ENCODE results near the gene PKNOX2. TPM values are rescaled to one million over a fixed set of nuclear protein-coding genes. Genes with fewer than 3 reads are reported as not detected.

PKNOX2 gene
- total RNA-seq, 4 donors from 2014 or later, result 0.27 to 4.8 (median 0.75) TPM; not detected in 1

GRCh38 chr11:125163431-125164063 lies 1.0 kb upstream of the PKNOX2 start:
- H3K4me3 ChIP-seq, result no peak overlapping the region
- TF ChIP-seq POLR2A (IDR thresholded peaks at IDR 0.05) (no peak), POLR2AphosphoS5 (IDR thresholded peaks at IDR 0.05) (no peak), CTCF (IDR thresholded peaks at IDR 0.05) (no peak), EP300 (IDR thresholded peaks at IDR 0.05; ENCODE audit: low read depth) (no peak)
- in situ Hi-C loops (cut with MboI; ENCODE audit: low pct_ligation_motif_present in 1 of 4, low pct_unique_long_range_greater_than_20kb in 1 of 4, low sequenced_read_pairs in 3 of 4) (loop anchor here in 3 of 4 donors (10.0 to 25.0 kb wide), 2 partner anchors 174 to 181 kb away; no protein-coding TSS in a partner anchor), intact Hi-C loops (cut with DNase I; ENCODE audit: low total_unique reads) (loop anchor here (2.0 kb wide), 1 partner anchor 181 kb away; no protein-coding TSS in a partner anchor)
- H3K27ac ChIP-seq, result peak overlapping the region; percentile 72 to 91 (median 84)
- no peak for DNase-seq
- peaks cover 61% of the 10 kb centered on the region for H3K27me3 ChIP-seq
- H3K4me1 ChIP-seq, result peaks cover 2 to 44% (median 16%) of the 10 kb centered on the region in 4 donors
- H3K36me3 ChIP-seq, result no peaks in the 10 kb centered on the region
- WGBS, 2 donors (ENCODE audit: low coverage in 1 of 2), result 90% methylated on average over 6 of the region's 6 CpGs; no CpG with 5 or more reads in 1 of the 2 donors
- no peaks in the 10 kb centered on the region for H3K9me3 ChIP-seq

- in situ Hi-C loops (cut with MboI; ENCODE audit: low pct_ligation_motif_present in 1 of 4, low pct_unique_long_range_greater_than_20kb in 1 of 4, low sequenced_read_pairs in 3 of 4) (loop anchor here in 3 of 4 donors (10.0 to 25.0 kb wide), 2 partner anchors 173 to 181 kb away; no protein-coding TSS in a partner anchor), intact Hi-C loops (cut with DNase I; ENCODE audit: low total_unique reads) (loop anchor here (2.0 kb wide), 1 partner anchor 181 kb away; no protein-coding TSS in a partner anchor)
- TF ChIP-seq POLR2A (IDR thresholded peaks at IDR 0.05) (no peak), POLR2AphosphoS5 (IDR thresholded peaks at IDR 0.05) (no peak), CTCF (IDR thresholded peaks at IDR 0.05) (peak in 2 of 5 experiments; percentile 11 to 14)
- no peak for DNase-seq
- Histone ChIP-seq H3K9me3 (no peaks in the 10 kb centered on the region), H3K4me3 (peak overlapping the region in 2 of 4 donors; percentile 50 to 67), H3K27ac (peak overlapping the region; percentile 72 to 91 (median 84)), H3K27me3 (peaks cover 65% of the 10 kb centered on the region), H3K36me3 (no peaks in the 10 kb centered on the region), H3K4me1 (peaks cover 4 to 47% (median 16%) of the 10 kb centered on the region in 4 donors)
- 13 to 50% methylated on average over 2 to 6 of the region's 8 CpGs for WGBS, 2 donors (ENCODE audit: low coverage in 1 of 2)
Observed at GRCh38 chr11:125164091-125164421, 495 bp upstream of the PKNOX2 start.

- no peaks in the 10 kb centered on the region for H3K36me3 ChIP-seq
- 2% methylated on average over 60 of the region's 80 CpGs; no CpG with 5 or more reads in 1 of the 2 donors for WGBS, 2 donors (ENCODE audit: low coverage in 1 of 2)
- peak overlapping the region; percentile 50 to 67 (median 58) for H3K4me3 ChIP-seq
- H3K27me3 ChIP-seq, result peaks cover 70% of the 10 kb centered on the region
- no peak for DNase-seq
- in situ Hi-C loops (cut with MboI; ENCODE audit: low pct_ligation_motif_present in 1 of 4, low pct_unique_long_range_greater_than_20kb in 1 of 4, low sequenced_read_pairs in 3 of 4) (loop anchor here in 3 of 4 donors (10.0 to 25.0 kb wide), 2 partner anchors 172 to 180 kb away; no protein-coding TSS in a partner anchor), intact Hi-C loops (cut with DNase I; ENCODE audit: low total_unique reads) (loop anchor here (2.0 kb wide), 1 partner anchor 180 kb away; no protein-coding TSS in a partner anchor)
- peak overlapping the region; percentile 72 to 91 (median 84) for H3K27ac ChIP-seq
- no peaks in the 10 kb centered on the region for H3K9me3 ChIP-seq
- no peak for TF ChIP-seq POLR2AphosphoS5 (IDR thresholded peaks at IDR 0.05)
- TF ChIP-seq POLR2A (IDR thresholded peaks at IDR 0.05), result no peak
- peaks cover 4 to 52% (median 16%) of the 10 kb centered on the region in 4 donors for H3K4me1 ChIP-seq
Observed at GRCh38 chr11:125165111-125165842, 726 bp downstream of the PKNOX2 start.

GRCh38 chr11:125165843-125166763 lies 1.6 kb downstream of the PKNOX2 start:
- 0 to 9% methylated on average over 8 to 66 of the region's 66 CpGs for WGBS, 2 donors (ENCODE audit: low coverage in 1 of 2)
- intact Hi-C loops (cut with DNase I; ENCODE audit: low total_unique reads), result loop anchor here (2.0 kb wide), 1 partner anchor 179 kb away; no protein-coding TSS in a partner anchor
- peak overlapping the region; percentile 50 to 67 (median 58) for H3K4me3 ChIP-seq
- no peak for TF ChIP-seq CTCF (IDR thresholded peaks at IDR 0.05)
- no peak for TF ChIP-seq POLR2AphosphoS5 (IDR thresholded peaks at IDR 0.05)
- no peak for TF ChIP-seq POLR2A (IDR thresholded peaks at IDR 0.05)
- no peak for TF ChIP-seq EP300 (IDR thresholded peaks at IDR 0.05; ENCODE audit: low read depth)
- no peaks in the 10 kb centered on the region for H3K9me3 ChIP-seq
- DNase-seq, result no peak
- peaks cover 73% of the 10 kb centered on the region for H3K27me3 ChIP-seq
- in situ Hi-C loops (cut with MboI; ENCODE audit: low pct_ligation_motif_present in 1 of 4, low pct_unique_long_range_greater_than_20kb in 1 of 4, low sequenced_read_pairs in 3 of 4), result loop anchor here in 3 of 4 donors (10.0 to 25.0 kb wide), 2 partner anchors 171 to 179 kb away; no protein-coding TSS in a partner anchor
- H3K4me1 ChIP-seq, result peaks cover 4 to 58% (median 16%) of the 10 kb centered on the region in 4 donors
- no peaks in the 10 kb centered on the region for H3K36me3 ChIP-seq
- peak overlapping the region; percentile 72 to 91 (median 84) for H3K27ac ChIP-seq

All from transverse colon (tissue), 4 donors.